DND-41 (cell line): Measurements from ENCODE around the gene GGN.

Source experiments
- CTCF ChIP-seq: IDR thresholded peaks from 2 replicates; pipeline ENCODE4 v1.5.1; 2012; ENCODE audit warnings: borderline replicate concordance, low read length, moderate library complexity, mild to moderate bottlenecking; ENCODE audit not compliant: poor library complexity, severe bottlenecking; ENCODE audit errors: extremely low read depth
- EZH2 ChIP-seq: IDR thresholded peaks from 3 replicates; pipeline ENCODE4 v1.6.1; 2012; ENCODE audit warnings: borderline replicate concordance, low read depth, mild to moderate bottlenecking, moderate library complexity, low read length, inconsistent platforms; ENCODE audit not compliant: severe bottlenecking

GRCh38 chr19:38417544-38418506 lies 30.0 kb upstream of the GGN start:
- TF ChIP-seq CTCF (no peak), EZH2 (no peak)
